Measurements from ENCODE around the gene FBLN7. TPM values are rescaled to one million over a fixed set of nuclear protein-coding genes. Genes with fewer than 3 reads are reported as not detected.
"Not testable (repeated sequence)": the region's sequence is repeated elsewhere in the genome, so short reads cannot be mapped to it uniquely, and the experiment has no call there.

The FBLN7 gene
- total RNA-seq, 2 experiments from 2014 or later, result 7.4 to 7.9 TPM

- H3K4me3 Mint-ChIP-seq, result no peak overlapping the region
- peaks cover 5% of the 10 kb centered on the region for H3K36me3 Mint-ChIP-seq (ENCODE audit: low read depth)
- no peak overlapping the region for H3K27ac Mint-ChIP-seq
- no peak for TF ChIP-seq CTCF (IDR thresholded peaks at IDR 0.05)
- ChIA-PET POLR2A (no interaction called here), CTCF (no interaction called here)
- peaks cover 16% of the 10 kb centered on the region for H3K4me1 Mint-ChIP-seq (ENCODE audit: low read depth)
- ATAC-seq (no peak), DNase-seq (no peak)
- H3K27me3 Mint-ChIP-seq, result no peaks in the 10 kb centered on the region
- intact Hi-C loops (cut with micrococcal nuclease), result no loop called here
- H3K9me3 Mint-ChIP-seq, result peaks cover 8% of the 10 kb centered on the region
Measured at GRCh38 chr2:112198780-112199179, 60.6 kb downstream of the FBLN7 start.

- TF ChIP-seq CTCF (IDR thresholded peaks at IDR 0.05), result no peak
- Mint-ChIP-seq H3K36me3 (ENCODE audit: low read depth) (peaks cover 6% of the 10 kb centered on the region), H3K9me3 (peaks cover 10% of the 10 kb centered on the region), H3K27me3 (no peaks in the 10 kb centered on the region), H3K27ac (no peak overlapping the region), H3K4me1 (ENCODE audit: low read depth) (peaks cover 15% of the 10 kb centered on the region), H3K4me3 (no peak overlapping the region)
- ChIA-PET CTCF (no interaction called here), POLR2A (interaction anchor here (2.1 kb wide), 1 partner anchor 10 kb away, joined by 7 read pairs; no protein-coding TSS in a partner anchor)
- DNase-seq, result no peak
- intact Hi-C loops (cut with micrococcal nuclease), result no loop called here
- no peak for ATAC-seq
Measured at GRCh38 chr2:112199188-112199587, 61.0 kb downstream of the FBLN7 start.

GRCh38 chr2:112201696-112202430 lies 63.7 kb downstream of the FBLN7 start:
- Mint-ChIP-seq H3K4me1 (ENCODE audit: low read depth) (peaks cover 4% of the 10 kb centered on the region), H3K36me3 (ENCODE audit: low read depth) (peaks cover 11% of the 10 kb centered on the region), H3K27ac (no peak overlapping the region), H3K9me3 (peaks cover 15% of the 10 kb centered on the region), H3K27me3 (no peaks in the 10 kb centered on the region), H3K4me3 (no peak overlapping the region)
- ATAC-seq, result no peak
- ChIA-PET CTCF (interaction anchor here (1.8 to 1.9 kb wide), 2 partner anchors 13 to 80 kb away, joined by 7 read pairs; no protein-coding TSS in a partner anchor), POLR2A (no interaction called here)
- TF ChIP-seq CTCF (IDR thresholded peaks at IDR 0.05), result no peak
- DNase-seq, result no peak
- intact Hi-C loops (cut with micrococcal nuclease), result no loop called here

- intact Hi-C loops (cut with micrococcal nuclease), result no loop called here
- POLR2A ChIA-PET, result no interaction called here
- peaks cover 11% of the 10 kb centered on the region for H3K36me3 Mint-ChIP-seq (ENCODE audit: low read depth)
Measured at GRCh38 chr2:112204411-112204810, 66.2 kb downstream of the FBLN7 start.

GRCh38 chr2:112207905-112208304 lies 69.7 kb downstream of the FBLN7 start:
- H3K4me3 Mint-ChIP-seq; H3K27me3 Mint-ChIP-seq; intact Hi-C loops (cut with micrococcal nuclease); POLR2A ChIA-PET; CTCF ChIA-PET; H3K27ac Mint-ChIP-seq; H3K4me1 Mint-ChIP-seq (ENCODE audit: low read depth); ATAC-seq; DNase-seq: not testable (repeated sequence)
- Mint-ChIP-seq H3K36me3 (ENCODE audit: low read depth) (peaks cover 28% of the 10 kb centered on the region), H3K9me3 (peaks cover 11% of the 10 kb centered on the region)

More at GRCh38 chr2:112204411-112204810, 66.2 kb downstream of the FBLN7 start:
- no peaks in the 10 kb centered on the region for H3K27me3 Mint-ChIP-seq
- CTCF ChIA-PET, result interaction anchor here (1.8 kb wide), 1 partner anchor 55 kb away, joined by 4 read pairs; no protein-coding TSS in a partner anchor
- H3K4me1 Mint-ChIP-seq (ENCODE audit: low read depth), result peaks cover 2% of the 10 kb centered on the region
- no peak for TF ChIP-seq CTCF (IDR thresholded peaks at IDR 0.05)
- H3K9me3 Mint-ChIP-seq, result peaks cover 15% of the 10 kb centered on the region
- ATAC-seq (peak; percentile 37), DNase-seq (no peak)
- H3K27ac Mint-ChIP-seq, result no peak overlapping the region
- H3K4me3 Mint-ChIP-seq, result no peak overlapping the region
